ENCODE data around the gene COL25A1.

Gene COL25A1

DNA sequence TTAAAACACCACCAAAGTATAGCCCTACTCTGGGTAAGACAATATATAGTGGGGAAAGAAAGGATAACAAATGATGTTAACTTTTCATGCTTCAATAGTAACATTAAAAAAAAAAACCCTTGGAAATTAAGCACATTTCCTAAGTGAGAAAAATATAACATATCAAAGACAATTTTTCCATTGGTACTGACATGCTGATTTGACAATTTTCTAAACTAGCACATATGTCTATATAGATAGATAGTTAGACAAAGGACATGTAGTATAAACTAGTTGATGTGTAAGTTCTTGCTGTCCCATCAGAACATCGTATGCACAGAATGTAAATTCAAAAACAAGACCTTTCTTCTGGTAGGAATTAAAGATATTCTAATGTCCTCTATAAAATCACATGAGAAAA lies 492.4 kb downstream of the COL25A1 start:
- no peak for DNase-seq

DNA sequence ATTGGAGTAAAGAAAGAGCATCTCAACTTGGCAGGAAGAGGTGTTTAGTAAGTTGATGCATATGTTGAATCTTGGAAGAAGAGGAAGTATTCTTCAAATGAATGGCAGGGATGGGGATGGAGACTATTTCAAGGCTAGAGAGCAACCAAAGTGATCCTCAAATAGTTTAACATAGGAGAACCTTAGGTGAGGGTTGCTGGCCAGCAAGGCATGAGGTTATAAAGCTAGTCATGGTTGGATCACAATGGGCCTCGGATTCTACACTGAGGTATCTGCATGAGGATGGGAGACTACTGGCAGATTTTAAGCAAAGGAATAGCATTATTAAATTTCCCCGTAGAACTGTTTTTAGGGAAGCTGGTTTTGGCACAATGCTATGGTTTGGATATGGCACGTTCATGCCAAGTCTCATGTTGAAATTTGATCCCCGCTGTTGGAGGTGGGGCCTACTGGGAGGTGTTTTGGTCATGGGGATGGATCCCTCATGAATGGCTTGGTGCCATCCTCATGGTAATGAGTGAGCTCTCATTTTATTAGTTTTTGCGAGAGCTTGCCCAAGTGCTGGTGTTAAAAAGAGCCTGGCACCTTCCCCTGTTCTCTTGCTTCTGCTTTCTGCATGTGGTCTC lies 497.7 kb downstream of the COL25A1 start:
- no peak for DNase-seq

DNA sequence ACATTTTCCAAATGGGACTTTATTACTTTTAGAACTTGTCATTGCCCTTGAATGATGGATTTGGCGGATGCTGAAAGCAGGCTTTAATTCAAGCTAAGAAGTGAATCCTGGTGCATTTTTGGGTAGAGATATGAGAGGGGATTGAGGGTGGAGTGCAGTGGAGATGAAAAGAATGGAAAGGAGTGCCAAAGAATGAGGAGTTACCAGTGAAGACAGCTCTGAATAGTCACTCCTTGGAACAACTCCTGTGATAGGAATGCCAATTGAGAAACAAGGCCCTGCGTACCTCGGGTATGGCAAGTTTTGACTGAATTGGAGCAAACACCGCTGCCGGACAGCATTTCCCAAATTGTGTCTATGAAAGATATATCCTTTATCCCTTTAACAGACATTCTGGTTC lies 503.2 kb downstream of the COL25A1 start:
- no peak for DNase-seq

DNA sequence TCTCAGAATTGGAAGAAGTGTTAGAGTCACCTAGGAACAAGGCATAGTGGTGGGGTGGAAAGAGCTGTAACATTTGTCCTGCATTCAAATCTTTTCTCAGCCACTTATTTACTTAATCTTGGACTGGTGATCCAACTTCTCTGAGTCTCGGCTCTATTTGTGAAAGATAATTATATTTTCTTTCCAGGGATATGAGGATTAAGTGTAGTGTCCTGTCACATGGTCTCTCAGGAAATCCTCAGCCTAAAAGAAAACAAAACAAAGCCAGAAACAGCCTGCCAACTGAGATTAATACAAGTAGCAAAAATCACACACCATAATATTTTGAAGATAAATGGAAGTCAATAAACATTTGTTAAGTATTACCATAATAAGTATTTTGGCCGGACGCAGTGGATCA lies 506.3 kb downstream of the COL25A1 start:
- DNase-seq = no peak

DNA sequence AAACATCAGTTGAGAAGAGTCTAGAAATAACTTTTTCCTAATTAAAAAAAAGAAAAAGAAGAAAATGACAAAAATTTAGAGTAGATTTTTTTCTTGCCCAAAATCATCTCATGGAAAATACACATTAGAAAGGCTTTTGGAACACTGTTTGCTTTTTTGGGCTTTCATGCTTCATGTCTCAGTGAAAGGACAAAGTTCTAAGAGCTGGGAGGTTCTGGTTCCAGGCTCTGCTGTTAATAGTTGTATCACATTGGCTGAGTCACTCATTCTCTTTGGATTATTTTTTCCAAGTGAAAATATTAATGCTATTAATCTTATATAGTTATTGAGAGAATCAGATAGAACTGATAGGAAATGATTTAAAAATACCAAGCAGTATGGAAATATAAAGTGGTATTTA lies 506.7 kb downstream of the COL25A1 start:
- no peak for DNase-seq

GRCh38 chr4:108794136-108794535 lies 508.3 kb downstream of the COL25A1 start:
- no peak for DNase-seq

DNA sequence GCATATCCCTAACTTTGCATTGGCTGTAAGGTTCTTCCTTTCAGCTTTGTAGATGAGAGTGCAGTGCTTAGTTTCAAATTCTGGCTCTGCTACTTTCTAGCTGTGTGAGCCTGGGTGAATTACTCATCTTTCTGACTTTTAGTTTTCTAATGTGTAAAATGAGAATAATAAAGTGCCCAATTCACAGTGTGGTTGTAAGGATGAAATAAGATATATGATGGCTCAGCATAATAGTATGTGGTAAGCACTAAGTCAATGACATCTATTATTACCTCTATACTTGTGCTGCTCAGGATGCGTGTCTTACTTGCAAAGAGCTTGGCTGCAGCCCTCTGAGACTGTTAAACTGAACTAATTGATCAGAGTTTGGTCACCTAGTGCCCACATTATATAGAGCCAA lies 509.0 kb downstream of the COL25A1 start:
- DNase-seq = no peak

DNA sequence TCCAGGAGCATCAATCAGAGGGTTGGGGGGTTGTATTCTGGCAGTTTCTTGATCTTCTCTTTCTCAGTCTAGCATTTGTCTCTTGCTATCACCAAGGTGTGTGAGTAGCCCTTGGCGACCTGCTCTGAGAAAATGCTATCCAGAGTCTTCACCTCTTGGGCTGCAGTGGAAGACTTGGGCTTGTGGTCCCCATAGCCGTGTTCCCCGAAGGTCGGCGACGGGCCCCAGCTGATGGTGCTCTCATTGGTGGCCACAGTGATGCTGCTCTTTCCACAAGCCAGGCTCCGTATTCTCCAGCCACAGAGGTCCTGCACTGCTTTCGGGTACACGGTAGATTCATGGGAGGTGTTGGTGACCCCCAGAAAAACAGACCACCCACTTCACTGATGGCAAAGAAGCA lies 513.7 kb downstream of the COL25A1 start:
- DNase-seq = no peak

GRCh38 chr4:108787724-108788123 lies 514.7 kb downstream of the COL25A1 start:
- DNase-seq = no peak

- DNase-seq = no peak
Measured at GRCh38 chr4:108787106-108787505, 515.4 kb downstream of the COL25A1 start.

- no peak for DNase-seq
Measured at GRCh38 chr4:108786351-108786750, 516.1 kb downstream of the COL25A1 start.

GRCh38 chr4:108783665-108784463 lies 518.6 kb downstream of the COL25A1 start:
- DNase-seq = no peak

DNA sequence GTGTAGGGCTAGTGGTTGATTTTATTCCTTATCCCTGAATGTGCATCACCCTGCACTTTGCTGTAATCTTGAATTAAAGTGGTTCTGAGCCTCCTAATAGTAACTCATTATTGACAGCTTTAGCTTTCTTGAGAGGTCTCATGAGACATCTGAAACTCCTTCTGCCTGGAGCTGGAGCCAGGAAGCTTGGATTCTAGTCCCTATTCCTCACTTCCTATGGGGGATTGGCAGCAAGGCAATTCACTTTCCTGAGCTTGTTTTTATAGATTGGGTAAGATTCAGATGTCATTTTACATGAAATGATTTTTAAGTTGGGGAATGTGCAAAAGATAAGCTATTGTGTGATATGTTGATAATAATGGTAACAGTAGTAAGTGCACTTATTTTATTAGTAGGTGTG lies 522.5 kb downstream of the COL25A1 start:
- DNase-seq = no peak

DNA sequence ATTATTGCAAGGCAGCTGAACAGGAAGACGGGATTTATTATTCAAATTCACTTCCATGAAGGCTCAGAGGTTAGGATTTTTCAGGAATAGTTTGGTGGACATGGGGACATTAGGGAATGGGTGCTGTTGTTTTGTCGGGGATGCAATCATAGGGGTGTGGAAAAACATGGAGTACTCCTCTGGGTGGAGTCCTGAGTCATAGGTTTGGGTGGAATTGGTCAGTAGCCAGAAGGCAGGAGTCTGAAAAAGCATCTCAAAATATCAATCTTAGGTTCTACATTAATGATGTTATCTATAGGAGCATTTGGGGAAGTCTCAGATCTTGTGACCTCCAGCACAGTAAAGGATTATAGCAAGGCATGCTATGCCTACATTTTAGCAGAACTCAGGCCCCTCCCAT lies 525.1 kb downstream of the COL25A1 start:
- no peak for DNase-seq

DNA sequence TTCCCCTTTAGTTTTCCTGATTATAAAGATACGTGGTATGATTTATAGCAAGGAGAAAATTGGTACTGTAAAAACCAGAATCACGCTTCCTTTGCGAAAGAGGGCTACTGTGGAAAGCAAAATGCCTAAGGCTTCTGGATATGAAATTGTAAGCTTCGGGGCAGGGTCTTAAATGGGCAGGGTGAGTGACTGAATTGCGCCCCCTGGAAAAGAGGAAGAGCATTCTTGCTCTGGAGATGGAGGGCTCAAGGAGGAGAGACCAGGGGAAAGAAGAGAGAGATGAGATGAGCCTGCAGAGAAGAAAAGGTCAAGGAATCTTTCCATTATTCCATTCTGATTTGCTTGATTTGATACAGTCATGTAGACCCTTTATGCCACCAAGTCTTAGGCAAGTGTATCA lies 526.5 kb downstream of the COL25A1 start:
- DNase-seq = no peak

DNA sequence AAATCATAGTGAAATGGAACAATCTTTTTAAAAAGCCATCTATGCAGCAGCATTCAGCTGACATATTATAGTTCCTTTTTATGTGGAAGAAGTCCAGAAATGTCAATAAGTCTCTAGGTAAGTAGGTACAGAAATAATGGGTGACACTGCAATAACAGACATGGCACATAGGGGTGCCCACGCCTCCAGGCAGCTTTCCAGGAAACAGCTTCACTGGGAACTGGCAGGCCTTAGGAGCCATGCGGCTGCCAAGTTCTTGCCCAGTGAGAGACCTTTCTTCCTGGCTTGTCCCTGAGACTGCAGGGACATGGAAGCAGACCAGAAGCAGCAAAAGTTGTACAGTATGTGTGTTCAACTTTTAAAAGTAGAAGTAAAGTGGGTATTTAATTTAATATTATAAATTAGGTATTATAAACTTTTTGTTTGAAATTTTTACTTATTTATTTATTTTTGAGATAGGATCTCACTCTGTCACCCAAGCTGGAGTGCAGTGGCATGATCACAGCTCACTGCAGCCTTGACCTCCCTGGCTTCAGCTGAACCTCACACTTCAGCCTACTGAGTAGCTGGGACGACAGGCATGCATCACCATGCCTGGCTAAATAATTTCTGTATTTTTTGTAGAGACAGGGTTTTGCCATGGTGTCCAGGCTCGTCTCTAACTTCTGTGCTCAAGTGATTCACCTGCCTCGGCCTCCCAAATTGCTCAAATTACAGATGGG lies 527.5 kb downstream of the COL25A1 start:
- no peak for DNase-seq

GRCh38 chr4:108772402-108772801 lies 530.1 kb downstream of the COL25A1 start:
- DNase-seq = no peak

DNA sequence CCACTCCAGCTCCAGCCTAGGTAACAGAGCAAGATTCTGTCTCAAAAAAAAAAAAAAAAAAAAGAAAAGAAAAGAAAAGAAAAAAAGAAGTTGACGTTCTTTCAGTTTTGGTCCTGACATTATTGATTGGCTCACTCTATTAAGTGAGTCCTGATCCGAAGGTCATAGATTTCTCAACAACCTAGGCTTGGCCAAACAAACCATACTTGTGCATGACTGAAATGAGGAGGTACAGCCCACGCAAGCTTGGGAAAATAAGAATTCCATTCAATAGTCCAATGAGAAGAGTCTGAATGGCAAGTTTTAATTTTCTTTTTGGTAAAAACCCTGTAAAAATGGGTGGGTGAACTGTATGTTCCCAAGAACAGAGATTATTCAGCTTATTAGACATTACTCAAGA lies 536.4 kb downstream of the COL25A1 start:
- DNase-seq = no peak

- DNase-seq = no peak
Measured at GRCh38 chr4:108763986-108764385, 538.5 kb downstream of the COL25A1 start.

- no peak for DNase-seq
Measured at GRCh38 chr4:108763226-108763593, 539.2 kb downstream of the COL25A1 start.

DNA sequence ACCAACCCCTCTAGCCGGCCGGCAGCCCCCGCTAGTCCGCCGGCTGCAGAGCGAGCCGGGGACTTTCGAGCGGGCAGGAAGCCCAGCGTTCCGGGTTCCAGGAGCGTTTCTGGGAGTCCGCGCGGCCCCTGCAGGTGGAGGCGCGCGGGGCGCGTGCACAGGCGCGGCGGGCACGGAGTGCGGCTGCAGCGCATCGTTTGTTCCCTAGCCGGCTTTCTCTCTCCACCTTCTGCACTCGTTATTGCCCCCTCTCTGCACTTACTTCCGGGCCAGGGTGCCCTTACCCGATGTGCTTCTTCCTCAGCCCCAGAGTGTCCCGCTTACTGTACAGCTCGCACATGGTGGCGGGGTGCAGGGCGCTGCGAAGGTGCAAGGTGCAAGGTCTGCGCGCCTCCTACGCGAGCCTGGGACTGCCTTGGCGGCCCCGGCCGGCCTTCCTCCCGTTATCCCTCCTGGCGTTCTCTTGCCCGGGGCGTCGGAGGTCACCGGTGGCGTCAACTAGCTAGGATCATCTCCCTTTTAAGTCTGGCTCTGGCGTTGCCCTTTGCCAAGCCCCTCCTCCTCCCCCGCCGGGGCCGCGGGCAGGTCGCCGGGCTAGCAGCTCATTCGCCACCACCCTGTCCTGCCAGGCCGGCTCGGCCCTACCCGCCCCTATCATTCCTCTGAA lies 539.8 kb downstream of the COL25A1 start, which contains the start of gene ETNPPL:
ETNPPL (minus strand) TSS at position 495 of the 667 bp plus-strand sequence; CDS start at position 340, 155 bp downstream.
- DNase-seq = peak; percentile 70

Data from right kidney (tissue), 1 donor.